Loucy (cell line): ENCODE results near the gene GSTA2.
"Not testable (repeated sequence)": the region's sequence is repeated elsewhere in the genome, so short reads cannot be mapped to it uniquely, and the experiment has no call there.

Source experiments
- CTCF ChIP-seq: fragments of 200-600 bp; sonication (generic); conservative IDR thresholded peaks from 2 replicates; pipeline ENCODE4 v1.5.1; 2014; ENCODE audit warnings: mild to moderate bottlenecking, antibody characterized with exemption, low read length
- EZH2phosphoT487 ChIP-seq: fragments of 200-600 bp; IDR thresholded peaks from 2 replicates; pipeline ENCODE4 v1.6.1; 2018; ENCODE audit warnings: antibody characterized with exemption, mild to moderate bottlenecking, moderate library complexity, borderline replicate concordance

GRCh38 chr6:52782209-52782608 lies 18.9 kb upstream of the GSTA2 start:
- not testable (repeated sequence) for TF ChIP-seq CTCF, EZH2phosphoT487
